ENCODE measurements around the gene CNGB1. TPM values are rescaled to one million over a fixed set of nuclear protein-coding genes. Genes with fewer than 3 reads are reported as not detected.

Gene CNGB1
- polyA plus RNA-seq, 1 donor (not counting 4 experiments of a cell fraction or from before 2014, with no cell fraction given), result 0.08 TPM

DNA sequence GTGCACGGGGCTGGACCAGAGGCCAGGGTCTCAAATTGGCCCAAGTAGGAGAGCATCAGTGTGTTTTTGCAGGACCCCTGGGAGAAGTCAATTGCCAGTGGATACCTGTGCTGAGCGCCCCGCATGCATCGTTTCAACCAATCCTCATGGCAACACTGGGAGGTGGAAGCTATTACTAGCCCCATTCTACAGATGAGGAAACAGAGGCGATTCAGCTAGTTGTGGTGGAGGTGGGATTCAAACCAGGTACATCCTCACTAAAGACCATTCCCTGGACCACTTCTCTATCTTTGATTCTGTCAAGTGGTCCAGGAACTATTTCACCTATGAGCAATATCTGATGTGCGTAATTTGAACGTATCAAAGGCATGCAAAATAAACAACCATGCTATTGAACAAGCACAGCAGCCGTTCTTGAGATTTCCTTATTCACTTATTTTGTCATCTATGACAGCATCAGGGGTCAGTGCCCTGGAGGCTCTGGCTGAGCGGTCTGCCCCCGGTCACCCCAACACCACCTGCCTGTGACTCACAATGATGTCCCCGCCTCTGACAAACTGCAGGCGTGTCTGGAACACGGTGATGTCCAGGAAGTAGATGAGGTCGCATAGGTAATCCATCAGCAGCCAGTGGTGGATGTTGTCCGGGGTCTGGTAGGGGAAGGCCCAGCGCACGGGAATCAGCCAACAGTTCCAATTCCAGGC, 54.0 kb downstream of the CNGB1 start:
- FAIRE-seq, result peak; percentile 36
- Histone ChIP-seq H3K4me3 (ENCODE audit: control insufficient read depth in 2 of 3, extremely low read depth in 1 of 3, insufficient read depth in 2 of 3, low read depth in 1 of 3, low read length in 3 of 3) (no peak overlapping the region), H4K20me1 (ENCODE audit: control insufficient read depth, extremely low read depth, insufficient read depth, low read length) (no peaks in the 10 kb centered on the region), H3K27ac (ENCODE audit: control insufficient read depth, insufficient read depth, low read length) (peak overlapping the region; percentile 5), H2AFZ (ENCODE audit: control insufficient read depth, low read length) (peak overlapping the region; percentile 50), H3K4me2 (ENCODE audit: control insufficient read depth, extremely low read depth, insufficient read depth, low read depth, low read length) (peak overlapping the region; percentile 36), H3K4me1 (ENCODE audit: control insufficient read depth, extremely low read depth, insufficient read depth, low read length) (peaks cover 26% of the 10 kb centered on the region), H3K9ac (ENCODE audit: control insufficient read depth, extremely low read depth, insufficient read depth, low read length) (no peak overlapping the region), H3K79me2 (ENCODE audit: control insufficient read depth, insufficient read depth, low read length) (no peaks in the 10 kb centered on the region), H3K9me1 (ENCODE audit: control insufficient read depth, extremely low read depth, insufficient read depth, low read length) (no peaks in the 10 kb centered on the region), H3K27me3 (ENCODE audit: control insufficient read depth, extremely low read depth, insufficient read depth, low read length) (no peaks in the 10 kb centered on the region), H3K36me3 (ENCODE audit: control insufficient read depth in 2 of 2, extremely low read depth in 1 of 2, insufficient read depth in 2 of 2, low read length in 2 of 2) (no peaks in the 10 kb centered on the region), H3K9me3 (ENCODE audit: control insufficient read depth, low read depth, low read length) (no peaks in the 10 kb centered on the region)
- dilution Hi-C loops (cut with MboI; ENCODE audit: extremely low pct_ligation_motif_present, low sequenced_read_pairs), result no loop called here
- DNase-seq (ENCODE audit: low read depth, low spot score), result peak; percentile 85
- TF ChIP-seq EZH2 (IDR thresholded peaks at IDR 0.05; ENCODE audit: low read length), result no peak
- TF ChIP-seq, protein P1, sequence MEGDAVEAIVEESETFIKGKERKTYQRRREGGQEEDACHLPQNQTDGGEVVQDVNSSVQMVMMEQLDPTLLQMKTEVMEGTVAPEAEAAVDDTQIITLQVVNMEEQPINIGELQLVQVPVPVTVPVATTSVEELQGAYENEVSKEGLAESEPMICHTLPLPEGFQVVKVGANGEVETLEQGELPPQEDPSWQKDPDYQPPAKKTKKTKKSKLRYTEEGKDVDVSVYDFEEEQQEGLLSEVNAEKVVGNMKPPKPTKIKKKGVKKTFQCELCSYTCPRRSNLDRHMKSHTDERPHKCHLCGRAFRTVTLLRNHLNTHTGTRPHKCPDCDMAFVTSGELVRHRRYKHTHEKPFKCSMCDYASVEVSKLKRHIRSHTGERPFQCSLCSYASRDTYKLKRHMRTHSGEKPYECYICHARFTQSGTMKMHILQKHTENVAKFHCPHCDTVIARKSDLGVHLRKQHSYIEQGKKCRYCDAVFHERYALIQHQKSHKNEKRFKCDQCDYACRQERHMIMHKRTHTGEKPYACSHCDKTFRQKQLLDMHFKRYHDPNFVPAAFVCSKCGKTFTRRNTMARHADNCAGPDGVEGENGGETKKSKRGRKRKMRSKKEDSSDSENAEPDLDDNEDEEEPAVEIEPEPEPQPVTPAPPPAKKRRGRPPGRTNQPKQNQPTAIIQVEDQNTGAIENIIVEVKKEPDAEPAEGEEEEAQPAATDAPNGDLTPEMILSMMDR (optimal IDR thresholded peaks at IDR 0.05 in 1 of 3, IDR thresholded peaks at IDR 0.05 in 1 of 3, conservative IDR thresholded peaks at IDR 0.05 in 1 of 3; ENCODE audit: extremely low read depth in 1 of 3, insufficient read depth in 2 of 3, low read length in 3 of 3), result no peak

DNA sequence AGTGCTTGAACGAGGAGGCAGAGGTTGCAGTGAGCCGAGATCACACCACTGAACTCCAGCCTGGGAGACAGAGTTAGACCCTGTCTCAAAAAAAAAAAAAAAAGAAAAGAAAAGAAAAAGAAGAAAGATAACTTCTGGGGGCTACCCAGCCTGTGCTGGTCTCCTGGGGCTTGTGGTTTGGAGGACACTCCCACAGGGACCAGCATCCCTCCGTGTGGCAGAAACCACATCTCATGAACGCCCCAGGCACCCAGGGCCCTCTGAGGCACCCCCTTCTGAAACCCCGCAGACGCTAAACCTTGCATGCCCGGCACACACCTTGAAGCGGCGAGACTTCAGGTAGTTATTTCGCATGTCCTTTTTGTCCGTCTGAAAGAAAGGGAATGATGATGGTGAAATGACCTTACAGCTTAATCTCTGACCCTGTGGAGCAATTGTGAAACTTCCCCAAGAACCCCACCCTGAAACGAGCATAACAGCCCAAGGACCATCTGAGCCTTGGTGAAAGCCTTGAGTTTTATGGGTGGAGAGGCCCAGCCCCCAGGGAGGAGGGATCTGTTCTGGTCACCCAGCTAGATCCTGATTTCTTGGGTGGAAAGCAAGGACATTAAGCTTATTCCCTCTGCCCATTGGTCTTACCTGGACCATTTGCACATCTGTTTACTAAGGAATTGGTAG, 55.0 kb downstream of the CNGB1 start:
- H3K9me3 ChIP-seq (ENCODE audit: control insufficient read depth, low read depth, low read length), result no peaks in the 10 kb centered on the region
- no peak for TF ChIP-seq EZH2 (IDR thresholded peaks at IDR 0.05; ENCODE audit: low read length)
- TF ChIP-seq, protein P1 (optimal IDR thresholded peaks at IDR 0.05 in 1 of 3, IDR thresholded peaks at IDR 0.05 in 1 of 3, conservative IDR thresholded peaks at IDR 0.05 in 1 of 3; ENCODE audit: extremely low read depth in 1 of 3, insufficient read depth in 2 of 3, low read length in 3 of 3), result no peak
- H3K4me1 ChIP-seq (ENCODE audit: control insufficient read depth, extremely low read depth, insufficient read depth, low read length), result peaks cover 31% of the 10 kb centered on the region
- H3K4me2 ChIP-seq (ENCODE audit: control insufficient read depth, extremely low read depth, insufficient read depth, low read depth, low read length), result no peak overlapping the region
- H2AFZ ChIP-seq (ENCODE audit: control insufficient read depth, low read length), result no peak overlapping the region
- H3K27me3 ChIP-seq (ENCODE audit: control insufficient read depth, extremely low read depth, insufficient read depth, low read length), result no peaks in the 10 kb centered on the region
- no peak overlapping the region for H3K9ac ChIP-seq (ENCODE audit: control insufficient read depth, extremely low read depth, insufficient read depth, low read length)
- no peak for FAIRE-seq
- no peaks in the 10 kb centered on the region for H4K20me1 ChIP-seq (ENCODE audit: control insufficient read depth, extremely low read depth, insufficient read depth, low read length)
- DNase-seq (ENCODE audit: low read depth, low spot score), result no peak
- no peak overlapping the region for H3K27ac ChIP-seq (ENCODE audit: control insufficient read depth, insufficient read depth, low read length)
- no peaks in the 10 kb centered on the region for H3K36me3 ChIP-seq (ENCODE audit: control insufficient read depth in 2 of 2, extremely low read depth in 1 of 2, insufficient read depth in 2 of 2, low read length in 2 of 2)
- H3K9me1 ChIP-seq (ENCODE audit: control insufficient read depth, extremely low read depth, insufficient read depth, low read length), result no peaks in the 10 kb centered on the region
- H3K4me3 ChIP-seq (ENCODE audit: control insufficient read depth in 2 of 3, extremely low read depth in 1 of 3, insufficient read depth in 2 of 3, low read depth in 1 of 3, low read length in 3 of 3), result no peak overlapping the region
- dilution Hi-C loops (cut with MboI; ENCODE audit: extremely low pct_ligation_motif_present, low sequenced_read_pairs), result no loop called here
- no peaks in the 10 kb centered on the region for H3K79me2 ChIP-seq (ENCODE audit: control insufficient read depth, insufficient read depth, low read length)

All from keratinocyte (primary cell).